CD14-positive monocyte (primary cell): ENCODE results near the gene GALNS. TPM values are rescaled to one million over a fixed set of nuclear protein-coding genes. Genes with fewer than 3 reads are reported as not detected.
"Not testable (repeated sequence)": the region's sequence is repeated elsewhere in the genome, so short reads cannot be mapped to it uniquely, and the experiment has no call there.

Experiments
- DNase-seq, 3 donors: peaks; one replicate each; pipeline ENCODE4 v3.0.0-alpha.2; 2011 to 2022
- H2AFZ ChIP-seq: 2 replicates; pipeline ENCODE4 v1.6.0; 2012; ENCODE audit warnings: mild to moderate bottlenecking, low read depth, low read length, inconsistent platforms; ENCODE audit not compliant: insufficient read depth, poor library complexity, severe bottlenecking
- H3K27ac ChIP-seq, 2 donors: 1 replicate in 1 of 2; 2 replicates in 1 of 2; pipeline ENCODE4 v1.5.1; 2012 to 2013; ENCODE audit warnings: low read length in 2 of 2, control low read depth in 1 of 2, inconsistent platforms in 1 of 2, low read depth in 1 of 2, mild to moderate bottlenecking in 1 of 2
- H3K27me3 ChIP-seq, 2 donors: one replicate each; pipeline versions ENCODE4 v1.6.0 to v1.6.1; 2011 to 2013; ENCODE audit warnings: low read length in 2 of 2; ENCODE audit not compliant: control insufficient read depth in 2 of 2, insufficient read depth in 2 of 2
- H3K36me3 ChIP-seq, 2 donors: replicated peaks in 1 of 2; 1 replicate in 1 of 2; 2 replicates in 1 of 2; pipeline versions ENCODE4 v1.5.1 to v1.6.1; 2012 to 2013; ENCODE audit warnings: low read length in 2 of 2, control low read depth in 1 of 2, inconsistent platforms in 1 of 2, mild to moderate bottlenecking in 1 of 2; ENCODE audit not compliant: insufficient read depth in 2 of 2, control insufficient read depth in 1 of 2
- H3K4me1 ChIP-seq, 2 donors: 1 replicate in 1 of 2; 2 replicates in 1 of 2; pipeline versions ENCODE4 v1.5.1 to v1.6.1; 2012 to 2013; ENCODE audit warnings: low read length in 2 of 2, control low read depth in 1 of 2, inconsistent platforms in 1 of 2, mild to moderate bottlenecking in 1 of 2, moderate library complexity in 1 of 2; ENCODE audit not compliant: insufficient read depth in 2 of 2, control insufficient read depth in 1 of 2
- H3K4me2 ChIP-seq: replicated peaks from 2 replicates; pipeline ENCODE3; 2012; ENCODE audit warnings: low read length, moderate library complexity, mild to moderate bottlenecking; ENCODE audit not compliant: poor library complexity, severe bottlenecking; ENCODE audit errors: extremely low read depth
- H3K4me3 ChIP-seq, 3 experiments: fragments of 200-600 bp in 1 of 3; sonication (generic) in 1 of 3; replicated peaks in 1 of 3; 1 replicate in 2 of 3; 2 replicates in 1 of 3; pipeline ENCODE4 v1.5.1; 2011 to 2013; ENCODE audit warnings: low read length in 3 of 3, mild to moderate bottlenecking in 3 of 3, control low read depth in 2 of 3, low read depth in 2 of 3, inconsistent platforms in 1 of 3, moderate library complexity in 1 of 3
- H3K79me2 ChIP-seq: 2 replicates; pipeline ENCODE4 v1.6.0; 2012; ENCODE audit warnings: mild to moderate bottlenecking, control low read depth, inconsistent platforms, low read length, moderate library complexity; ENCODE audit not compliant: insufficient read depth
- H3K9ac ChIP-seq: 2 replicates; pipeline ENCODE4 v1.6.0; 2017; ENCODE audit warnings: low read length, mild to moderate bottlenecking; ENCODE audit not compliant: insufficient read depth, poor library complexity, severe bottlenecking
- H3K9me3 ChIP-seq, 2 donors: replicated peaks in 1 of 2; 1 replicate in 1 of 2; 2 replicates in 1 of 2; pipeline versions ENCODE4 v1.5.1 to v1.6.1; 2012 to 2013; ENCODE audit warnings: low read length in 2 of 2, control low read depth in 1 of 2; ENCODE audit not compliant: control insufficient read depth in 1 of 2, insufficient read depth in 1 of 2
- H4K20me1 ChIP-seq: 2 replicates; pipeline ENCODE4 v1.6.0; 2012; ENCODE audit warnings: mild to moderate bottlenecking, low read length, control low read depth, moderate library complexity; ENCODE audit not compliant: insufficient read depth
- H3K27ac Mint-ChIP-seq, 7 donors: one replicate each; pipeline ENCODE4 v1.8.0; 2020; ENCODE audit warnings: mild to moderate bottlenecking in 7 of 7, mixed read lengths in 7 of 7, moderate library complexity in 6 of 7, inconsistent platforms in 2 of 7
- H3K27me3 Mint-ChIP-seq, 3 donors: one replicate each; pipeline ENCODE4 v1.8.0; 2021 to 2022; ENCODE audit warnings: low read depth in 3 of 3, mild to moderate bottlenecking in 3 of 3, mixed read lengths in 3 of 3, moderate library complexity in 3 of 3, inconsistent platforms in 1 of 3
- H3K36me3 Mint-ChIP-seq, 2 donors: one replicate each; pipeline ENCODE4 v1.8.0; 2020; ENCODE audit warnings: mixed read lengths in 2 of 2, inconsistent platforms in 1 of 2, mild to moderate bottlenecking in 1 of 2
- H3K4me1 Mint-ChIP-seq: one replicate; pipeline ENCODE4 v1.8.0; 2020; ENCODE audit warnings: mild to moderate bottlenecking, mixed read lengths
- H3K4me3 Mint-ChIP-seq, 2 donors: one replicate each; pipeline ENCODE4 v1.8.0; 2020; ENCODE audit warnings: mild to moderate bottlenecking in 2 of 2, mixed read lengths in 2 of 2, moderate library complexity in 1 of 2
- H3K9me3 Mint-ChIP-seq, 7 donors: one replicate each; pipeline ENCODE4 v1.8.0; 2020 to 2022; ENCODE audit warnings: mixed read lengths in 7 of 7, mild to moderate bottlenecking in 6 of 7, moderate library complexity in 6 of 7, inconsistent platforms in 2 of 7
- WGBS: methylation state at CpG from one replicate; pipeline ENCODE4 v1.1.5; 2013; ENCODE audit warnings: missing lambda C conversion rate; ENCODE audit not compliant: insufficient coverage; 5-methylcytosine and 5-hydroxymethylcytosine counted together
- intact Hi-C, 2 donors: fragments of 100-400 bp; cut with micrococcal nuclease; formaldehyde crosslinking; loops; one replicate each; pipeline versions ENCODE4 v1.15.0 to v1.15.1; 2023
- polyA plus RNA-seq, 3 donors: library from polyadenylated mRNA; depleted of rRNA in 1 of 3; unstranded in 2 of 3; stranded (reverse) in 1 of 3; fragments of 300-500 nt in 2 of 3; fragments of >200 nt in 1 of 3; fragmentation: Illumina TruSeq in 2 of 3; gene quantifications; 1 replicate in 2 of 3; 2 replicates in 1 of 3; pipeline ENCODE4 v1.2.3, GENCODE V29; 2012 to 2021
- TF ChIP-seq, protein P1 (sequence below): fragments of 200-600 bp; IDR thresholded peaks from one replicate; pipeline ENCODE4 v1.8.0; 2022; ENCODE audit warnings: antibody characterized with exemption, mild to moderate bottlenecking

The GALNS gene
- polyA plus RNA-seq, 3 donors = 20.2 to 34.4 (median 32.2) TPM

- Histone ChIP-seq H3K27me3 (no peaks in the 10 kb centered on the region), H2AFZ (no peak overlapping the region), H3K4me2 (no peak overlapping the region), H3K9me3 (no peaks in the 10 kb centered on the region), H3K4me1 (no peaks in the 10 kb centered on the region), H3K79me2 (no peaks in the 10 kb centered on the region), H3K36me3 (peaks cover 58 to 71% of the 10 kb centered on the region in 2 donors), H4K20me1 (peaks cover 19% of the 10 kb centered on the region), H3K9ac (no peak overlapping the region), H3K4me3 (no peak overlapping the region), H3K27ac (no peak overlapping the region)
- Mint-ChIP-seq H3K27ac (no peak overlapping the region), H3K36me3 (peaks cover 31 to 67% of the 10 kb centered on the region in 2 donors), H3K9me3 (no peaks in the 10 kb centered on the region), H3K4me3 (no peak overlapping the region), H3K4me1 (no peaks in the 10 kb centered on the region), H3K27me3 (no peaks in the 10 kb centered on the region)
- WGBS = over 99% methylated on average over 11 of the region's 12 CpGs
- DNase-seq = no peak
- intact Hi-C loops = no loop called here
- TF ChIP-seq, protein P1, sequence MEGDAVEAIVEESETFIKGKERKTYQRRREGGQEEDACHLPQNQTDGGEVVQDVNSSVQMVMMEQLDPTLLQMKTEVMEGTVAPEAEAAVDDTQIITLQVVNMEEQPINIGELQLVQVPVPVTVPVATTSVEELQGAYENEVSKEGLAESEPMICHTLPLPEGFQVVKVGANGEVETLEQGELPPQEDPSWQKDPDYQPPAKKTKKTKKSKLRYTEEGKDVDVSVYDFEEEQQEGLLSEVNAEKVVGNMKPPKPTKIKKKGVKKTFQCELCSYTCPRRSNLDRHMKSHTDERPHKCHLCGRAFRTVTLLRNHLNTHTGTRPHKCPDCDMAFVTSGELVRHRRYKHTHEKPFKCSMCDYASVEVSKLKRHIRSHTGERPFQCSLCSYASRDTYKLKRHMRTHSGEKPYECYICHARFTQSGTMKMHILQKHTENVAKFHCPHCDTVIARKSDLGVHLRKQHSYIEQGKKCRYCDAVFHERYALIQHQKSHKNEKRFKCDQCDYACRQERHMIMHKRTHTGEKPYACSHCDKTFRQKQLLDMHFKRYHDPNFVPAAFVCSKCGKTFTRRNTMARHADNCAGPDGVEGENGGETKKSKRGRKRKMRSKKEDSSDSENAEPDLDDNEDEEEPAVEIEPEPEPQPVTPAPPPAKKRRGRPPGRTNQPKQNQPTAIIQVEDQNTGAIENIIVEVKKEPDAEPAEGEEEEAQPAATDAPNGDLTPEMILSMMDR = no peak
Observed at GRCh38 chr16:88825146-88825545, 31.6 kb downstream of the GALNS start.

- Mint-ChIP-seq H3K4me1 (no peaks in the 10 kb centered on the region), H3K27ac (no peak overlapping the region), H3K9me3 (no peaks in the 10 kb centered on the region), H3K4me3 (no peak overlapping the region), H3K36me3 (peaks cover 27 to 64% of the 10 kb centered on the region in 2 donors), H3K27me3 (no peaks in the 10 kb centered on the region)
- H3K27me3 ChIP-seq = no peaks in the 10 kb centered on the region
- intact Hi-C loops = no loop called here
- H3K36me3 ChIP-seq = peaks cover 57 to 65% of the 10 kb centered on the region in 2 donors
- TF ChIP-seq, protein P1 = no peak
- no peak overlapping the region for H3K4me3 ChIP-seq
- DNase-seq = no peak
- H2AFZ ChIP-seq = no peak overlapping the region
- H3K9ac ChIP-seq = no peak overlapping the region
- H3K4me2 ChIP-seq = no peak overlapping the region
- H3K4me1 ChIP-seq = no peaks in the 10 kb centered on the region
- no peaks in the 10 kb centered on the region for H3K9me3 ChIP-seq
- no peak overlapping the region for H3K27ac ChIP-seq
- WGBS = 95% methylated on average over 26 of the region's 33 CpGs
- H4K20me1 ChIP-seq = peaks cover 17% of the 10 kb centered on the region
- no peaks in the 10 kb centered on the region for H3K79me2 ChIP-seq
Observed at GRCh38 chr16:88824256-88825077, 32.3 kb downstream of the GALNS start.

DNA sequence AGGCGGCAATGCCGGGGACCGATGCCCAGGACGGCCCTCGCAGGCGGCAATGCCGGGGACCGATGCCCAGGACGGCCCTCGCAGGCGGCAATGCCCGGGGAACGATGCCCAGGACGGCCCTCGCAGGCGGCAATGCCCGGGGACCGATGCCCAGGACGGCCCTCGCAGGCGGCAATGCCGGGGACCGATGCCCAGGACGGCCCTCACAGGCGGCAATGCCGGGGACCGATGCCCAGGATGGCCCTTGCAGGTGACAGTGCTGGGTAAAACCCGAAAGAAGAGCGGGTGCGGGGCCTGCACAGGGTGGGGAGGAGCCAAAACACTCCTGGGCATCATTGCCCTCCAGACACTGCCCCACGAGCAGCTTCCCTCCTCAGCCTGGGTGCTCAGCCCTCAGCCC is 33.1 kb downstream of the GALNS start:
- H3K4me1 ChIP-seq, intact Hi-C loops, H3K4me3 ChIP-seq, H3K9me3 ChIP-seq, H2AFZ ChIP-seq, DNase-seq, H3K79me2 ChIP-seq, H3K27ac ChIP-seq, H3K4me3 Mint-ChIP-seq, H3K9me3 Mint-ChIP-seq, H3K4me2 ChIP-seq, H3K27me3 ChIP-seq, H3K4me1 Mint-ChIP-seq, H3K27me3 Mint-ChIP-seq, H3K9ac ChIP-seq, H3K27ac Mint-ChIP-seq: not testable (repeated sequence)
- Histone ChIP-seq H3K36me3 (peaks cover 51 to 57% of the 10 kb centered on the region in 2 donors), H4K20me1 (peaks cover 11% of the 10 kb centered on the region)
- peaks cover 27 to 60% of the 10 kb centered on the region in 2 donors for H3K36me3 Mint-ChIP-seq
- WGBS = 98% methylated on average over 27 of the region's 31 CpGs
